HepG2 (cell line): ENCODE data around the gene ZNF446. TPM values are rescaled to one million over a fixed set of nuclear protein-coding genes. Genes with fewer than 3 reads are reported as not detected.
"Not testable (repeated sequence)": the region's sequence is repeated elsewhere in the genome, so short reads cannot be mapped to it uniquely, and the experiment has no call there.

ENCODE experiments used
- ATAC-seq: fragments of 200-7000 bp; cut with Tn5 transposase; 3 replicates; pipeline ENCODE4 v1.9.1; 2020; ENCODE audit warnings: mild to moderate bottlenecking, moderate library complexity
- BruUV-seq: library from RNA; stranded (reverse); fragments of 400-500 nt; replicated peaks from 2 replicates; lab custom pipeline; 2021; lab: Mats Ljungman, UMichigan
- CTCF ChIA-PET: fragments of 300-600 bp; formaldehyde crosslinking; extraction: SDS; loops from one replicate; lab custom pipeline; 2021; ENCODE audit warnings: low total read pairs, inconsistent platforms, low intra/inter-chr PET ratio; lab: Yijun Ruan, JAX
- POLR2A ChIA-PET: fragments of 350-600 bp; sonication (Branson Sonifier 250); formaldehyde crosslinking; loops from one replicate; lab custom pipeline; 2020; ENCODE audit warnings: antibody characterized with exemption, inconsistent platforms; lab: Yijun Ruan, JAX
- DNase-seq: peaks from one replicate; pipeline ENCODE4 v3.0.0-alpha.2; 2015; ENCODE audit warnings: low spot score
- FAIRE-seq: peaks from 3 replicates; lab custom pipeline; 2011; peaks lifted over from hg19 to GRCh38; lab: Jason Lieb, UNC
- H2AFZ ChIP-seq: one replicate; pipeline ENCODE4 v1.6.1; 2011; ENCODE audit warnings: low read length, inconsistent platforms
- H3K27ac ChIP-seq: fragments of 300-600 bp; 3 replicates; pipeline ENCODE4 v1.8.0; 2011; ENCODE audit warnings: mixed run types, mild to moderate bottlenecking, mixed read lengths, low read length, inconsistent platforms; ENCODE audit not compliant: insufficient read depth; ENCODE audit errors: extremely low read length
- H3K27me3 ChIP-seq, 2 experiments: fragments of 200-600 bp in 1 of 2; 2 replicates in 1 of 2; 3 replicates in 1 of 2; pipeline versions ENCODE4 v1.6.0 to v1.8.0; 2011; ENCODE audit warnings: low read length in 2 of 2, mild to moderate bottlenecking in 2 of 2, moderate library complexity in 2 of 2, inconsistent platforms in 1 of 2; ENCODE audit not compliant: insufficient read depth in 2 of 2, control insufficient read depth in 1 of 2
- H3K36me3 ChIP-seq, 2 experiments: fragments of 200-600 bp in 1 of 2; replicated peaks in 1 of 2; 2 replicates in 1 of 2; 3 replicates in 1 of 2; pipeline versions ENCODE4 v1.5.1 to v1.8.0; 2011; ENCODE audit warnings: low read length in 2 of 2, inconsistent platforms in 1 of 2; ENCODE audit not compliant: insufficient read depth in 2 of 2, control insufficient read depth in 1 of 2
- H3K4me1 ChIP-seq: 2 replicates; pipeline ENCODE4 v1.5.1; 2012; ENCODE audit warnings: low read length, inconsistent platforms; ENCODE audit not compliant: insufficient read depth
- H3K4me2 ChIP-seq: 2 replicates; pipeline ENCODE4 v1.6.0; 2011; ENCODE audit warnings: low read depth, low read length, inconsistent platforms
- H3K4me3 ChIP-seq, 3 experiments: fragments of 200-600 bp in 1 of 3; sonication (generic), shearing (Covaris generic) in 1 of 3; replicated peaks in 1 of 3; 2 replicates each; pipeline ENCODE4 v1.5.1; 2011 to 2016; ENCODE audit warnings: low read length in 3 of 3, inconsistent platforms in 2 of 3, low read depth in 2 of 3, mild to moderate bottlenecking in 2 of 3, control low read depth in 1 of 3, mixed read lengths in 1 of 3; ENCODE audit not compliant: insufficient read depth in 1 of 3
- H3K79me2 ChIP-seq: one replicate; pipeline ENCODE4 v1.6.1; 2011; ENCODE audit warnings: low read length, inconsistent platforms; ENCODE audit not compliant: insufficient read depth
- H3K9ac ChIP-seq: 2 replicates; pipeline ENCODE4 v1.6.0; 2011; ENCODE audit warnings: mild to moderate bottlenecking, low read depth, low read length, inconsistent platforms; ENCODE audit not compliant: insufficient read depth
- H3K9me3 ChIP-seq: 2 replicates; pipeline ENCODE4 v1.5.1; 2012; ENCODE audit warnings: mild to moderate bottlenecking, low read length
- H4K20me1 ChIP-seq: 2 replicates; pipeline ENCODE4 v1.6.0; 2011; ENCODE audit warnings: inconsistent platforms, mild to moderate bottlenecking, low read length, moderate library complexity; ENCODE audit not compliant: insufficient read depth
- AGO1 ChIP-seq: fragments of 200-400 bp; formaldehyde crosslinking; IDR thresholded peaks from 2 replicates; pipeline ENCODE4 v1.6.1; 2017; ENCODE audit warnings: mild to moderate bottlenecking, low read depth, low read length, moderate library complexity; ENCODE audit not compliant: poor library complexity, severe bottlenecking
- AGO2 ChIP-seq: fragments of 200-400 bp; formaldehyde crosslinking; optimal IDR thresholded peaks from 2 replicates; pipeline ENCODE3; 2017; ENCODE audit warnings: mild to moderate bottlenecking, low read depth, low read length, moderate library complexity
- FOSL1 ChIP-seq: sonication (generic); formaldehyde crosslinking; IDR thresholded peaks from 2 replicates; pipeline ENCODE4 v1.9.0; 2021; ENCODE audit warnings: missing genetic modification reagents, borderline replicate concordance
- GMEB1 ChIP-seq: sonication (generic); formaldehyde crosslinking; IDR thresholded peaks from 2 replicates; pipeline ENCODE4 v1.5.1; 2020; ENCODE audit warnings: missing genetic modification reagents, mild to moderate bottlenecking, borderline replicate concordance
- MYPOP ChIP-seq: sonication (generic); formaldehyde crosslinking; IDR thresholded peaks from 2 replicates; pipeline ENCODE4 v1.8.1; 2023; ENCODE audit warnings: mild to moderate bottlenecking, moderate library complexity, missing genetic modification reagents
- MZF1 ChIP-seq: sonication (generic); formaldehyde crosslinking; IDR thresholded peaks from 2 replicates; pipeline ENCODE4 v1.8.1; 2023; ENCODE audit warnings: mild to moderate bottlenecking, missing genetic modification reagents, borderline replicate concordance
- RBFOX2 ChIP-seq: fragments of 200-400 bp; formaldehyde crosslinking; IDR thresholded peaks from 2 replicates; pipeline ENCODE4 v1.6.1; 2017; ENCODE audit warnings: low read depth, mild to moderate bottlenecking, low read length
- RBM39 ChIP-seq: fragments of 200-400 bp; formaldehyde crosslinking; IDR thresholded peaks from one replicate; pipeline ENCODE4 v1.6.1; 2018; ENCODE audit warnings: antibody characterized with exemption, mild to moderate bottlenecking, low read depth, low read length; ENCODE audit not compliant: poor library complexity, severe bottlenecking
- ZNF235 ChIP-seq: sonication (generic); formaldehyde crosslinking; IDR thresholded peaks from 2 replicates; pipeline ENCODE4 v1.8.1; 2023; ENCODE audit warnings: mild to moderate bottlenecking, missing genetic modification reagents, borderline replicate concordance
- WGBS: methylation state at CpG from one replicate; pipeline ENCODE4 v1.1.6; 2017; ENCODE audit warnings: low lambda C conversion rate; 5-methylcytosine and 5-hydroxymethylcytosine counted together
- in situ Hi-C: cut with HindIII; loops from 2 replicates; pipeline ENCODE4 v1.10.0; 2017; ENCODE audit warnings: low pct_unique_long_range_greater_than_20kb; ENCODE audit not compliant: extremely low pct_ligation_motif_present
- intact Hi-C: fragments of 100-400 bp; cut with micrococcal nuclease; formaldehyde crosslinking; loops from one replicate; pipeline ENCODE4 v1.10.0; 2022; ENCODE audit not compliant: unreplicated experiment
- polyA plus RNA-seq, 8 experiments: library from polyadenylated mRNA; depleted of rRNA in 3 of 8; stranded (reverse) in 7 of 8; unstranded in 1 of 8; fragments of >200 nt; fragmentation: Illumina TruSeq in 4 of 8; extraction: Trizol in 4 of 8; gene quantifications; 2 replicates each; pipeline versions ENCODE4 v1.2.1 to v1.2.3, GENCODE V29; 2011 to 2016; ENCODE audit warnings: low read depth in 4 of 8, missing spikeins in 1 of 8, mixed read lengths in 1 of 8; ENCODE audit not compliant: insufficient read depth in 1 of 8
- total RNA-seq, 5 experiments: library from RNA; depleted of rRNA; stranded (reverse); fragments of >200 nt; fragmentation: Illumina TruSeq; extraction: Trizol; gene quantifications; 2 replicates each; pipeline ENCODE4 v1.2.3, GENCODE V29; 2016; ENCODE audit warnings: low read depth in 1 of 5
- TF ChIP-seq, protein P1 (sequence below): sonication (generic); formaldehyde crosslinking; IDR thresholded peaks from 2 replicates; pipeline ENCODE4 v1.5.0; 2020; ENCODE audit warnings: missing genetic modification reagents

ZNF446 gene
- total and polyA plus RNA-seq, 2 of the 13 experiments (the other 11 are each of a cell fraction or from before 2014, with no cell fraction given) = 3.0 to 3.6 TPM

DNA sequence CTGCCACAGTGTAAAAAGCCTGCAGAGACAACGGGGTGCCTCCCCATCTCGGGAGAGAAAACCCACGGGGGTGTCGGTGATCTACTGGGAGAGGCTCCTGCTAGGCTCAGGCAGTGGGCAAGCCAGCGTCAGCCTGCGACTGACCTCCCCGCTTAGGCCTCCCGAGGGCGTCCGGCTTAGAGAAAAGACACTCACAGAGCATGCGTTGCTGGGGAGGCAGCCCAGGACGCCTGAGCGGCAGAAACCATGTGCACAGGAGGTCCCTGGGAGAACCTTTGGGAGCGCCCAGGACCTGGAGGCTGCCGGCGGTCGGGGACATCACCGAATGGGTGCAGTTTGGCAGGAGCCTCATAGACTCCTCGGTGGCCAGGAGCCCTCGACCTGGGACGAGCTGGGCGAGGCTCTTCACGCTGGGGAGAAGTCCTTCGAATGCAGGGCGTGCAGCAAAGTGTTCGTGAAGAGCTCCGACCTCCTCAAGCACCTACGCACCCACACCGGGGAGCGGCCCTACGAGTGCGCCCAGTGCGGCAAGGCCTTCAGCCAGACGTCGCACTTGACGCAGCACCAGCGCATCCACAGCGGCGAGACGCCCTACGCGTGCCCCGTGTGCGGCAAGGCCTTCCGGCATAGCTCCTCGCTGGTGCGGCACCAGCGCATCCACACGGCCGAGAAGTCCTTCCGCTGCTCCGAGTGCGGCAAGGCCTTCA is 5.2 kb upstream of the ZNF446 start:
- Histone ChIP-seq H3K36me3 (peaks cover 4 to 21% of the 10 kb centered on the region in 2 experiments; a peak in 4 of 5 replicates), H3K4me1 (peaks cover 25% of the 10 kb centered on the region)
- BruUV-seq, H3K27me3 ChIP-seq, CTCF ChIA-PET, H3K4me3 ChIP-seq, H2AFZ ChIP-seq, DNase-seq, H4K20me1 ChIP-seq, FAIRE-seq, intact Hi-C loops, POLR2A ChIA-PET, H3K9me3 ChIP-seq, in situ Hi-C loops, H3K9ac ChIP-seq, ATAC-seq, H3K27ac ChIP-seq, H3K79me2 ChIP-seq, H3K4me2 ChIP-seq: not testable (repeated sequence)
- WGBS = 91% methylated on average over 6 of the region's 53 CpGs
- TF ChIP-seq RBFOX2 (peak; percentile 25; the same call in 1 of the 2 replicates), AGO1 (peak; percentile 57)

- Histone ChIP-seq H3K4me1 (peaks cover 23% of the 10 kb centered on the region), H3K79me2 (peaks cover 6% of the 10 kb centered on the region), H4K20me1 (no peaks in the 10 kb centered on the region), H3K27me3 (no peaks in the 10 kb centered on the region; a peak in 1 of 5 replicates), H3K4me3 (no peak overlapping the region)
- no peak for FAIRE-seq
- in situ Hi-C loops (no loop called here), intact Hi-C loops (no loop called here)
- no TSS peak for BruUV-seq
- CTCF ChIA-PET = no interaction called here
- POLR2A ChIA-PET = no interaction called here
- no peak for DNase-seq
- TF ChIP-seq FOSL1 (CRISPR knock-in tag) = no peak
- TF ChIP-seq GMEB1 (CRISPR knock-in tag) = no peak
- no peak for TF ChIP-seq MZF1 (CRISPR knock-in tag)
- TF ChIP-seq AGO1 = peak; percentile 67
- no peak for TF ChIP-seq MYPOP (CRISPR knock-in tag)
- peak; percentile 46 for TF ChIP-seq AGO2
- no peak for TF ChIP-seq RBM39
- no peak for TF ChIP-seq ZNF235 (CRISPR knock-in tag)
- TF ChIP-seq, protein P1, sequence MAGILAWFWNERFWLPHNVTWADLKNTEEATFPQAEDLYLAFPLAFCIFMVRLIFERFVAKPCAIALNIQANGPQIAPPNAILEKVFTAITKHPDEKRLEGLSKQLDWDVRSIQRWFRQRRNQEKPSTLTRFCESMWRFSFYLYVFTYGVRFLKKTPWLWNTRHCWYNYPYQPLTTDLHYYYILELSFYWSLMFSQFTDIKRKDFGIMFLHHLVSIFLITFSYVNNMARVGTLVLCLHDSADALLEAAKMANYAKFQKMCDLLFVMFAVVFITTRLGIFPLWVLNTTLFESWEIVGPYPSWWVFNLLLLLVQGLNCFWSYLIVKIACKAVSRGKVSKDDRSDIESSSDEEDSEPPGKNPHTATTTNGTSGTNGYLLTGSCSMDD (CRISPR knock-in tag) = no peak
- TF ChIP-seq, all 625 proteins: peak for 2
- ATAC-seq = no peak
- no peak overlapping the region for H3K27ac ChIP-seq
- no peak overlapping the region for H3K9ac ChIP-seq
- H3K9me3 ChIP-seq = no peaks in the 10 kb centered on the region
- no peak overlapping the region for H2AFZ ChIP-seq
- no peak overlapping the region for H3K4me2 ChIP-seq
- H3K36me3 ChIP-seq = peaks cover 4 to 21% of the 10 kb centered on the region in 2 experiments; a peak in 4 of 5 replicates
- 100% methylated on average over 18 of the region's 39 CpGs for WGBS
Measured at GRCh38 chr19:58471736-58472135, 4.4 kb upstream of the ZNF446 start.
